ENCODE data around the gene ADGRV1. TPM values are rescaled to one million over a fixed set of nuclear protein-coding genes. Genes with fewer than 3 reads are reported as not detected.
A peak's percentile ranks its signal among the peaks of the same experiment; 100 is the strongest.

ADGRV1 gene
- total and polyA plus RNA-seq, 8 donors, result 12.5 to 36.4 (median 16.9) TPM

GRCh38 chr5:91106842-91107511 is 548.4 kb downstream of the ADGRV1 start:
- Histone ChIP-seq H3K36me3 (no peaks in the 10 kb centered on the region), H3K27ac (no peak overlapping the region), H3K27me3 (no peaks in the 10 kb centered on the region), H3K4me1 (peaks cover 0 to 30% of the 10 kb centered on the region in 2 donors), H3K9me3 (no peaks in the 10 kb centered on the region), H3K4me3 (no peak overlapping the region)
- no peak for ATAC-seq
- no peak for TF ChIP-seq CTCF (IDR thresholded peaks at IDR 0.05)
- intact Hi-C loops (cut with DNase I), result no loop called here
- DNase-seq, result no peak

GRCh38 chr5:91109634-91110033 is 551.0 kb downstream of the ADGRV1 start:
- Histone ChIP-seq H3K9me3 (no peaks in the 10 kb centered on the region), H3K4me3 (no peak overlapping the region), H3K27me3 (no peaks in the 10 kb centered on the region), H3K27ac (no peak overlapping the region), H3K4me1 (peaks cover 0 to 23% of the 10 kb centered on the region in 2 donors), H3K36me3 (no peaks in the 10 kb centered on the region)
- TF ChIP-seq CTCF (IDR thresholded peaks at IDR 0.05), result no peak
- DNase-seq, result no peak
- ATAC-seq, result no peak
- intact Hi-C loops (cut with DNase I), result no loop called here

- Histone ChIP-seq H3K27ac (no peak overlapping the region), H3K9me3 (no peaks in the 10 kb centered on the region), H3K27me3 (no peaks in the 10 kb centered on the region), H3K4me3 (no peak overlapping the region), H3K36me3 (no peaks in the 10 kb centered on the region), H3K4me1 (peaks cover 0 to 26% of the 10 kb centered on the region in 2 donors)
- no peak for TF ChIP-seq CTCF (IDR thresholded peaks at IDR 0.05)
- DNase-seq, result no peak
- ATAC-seq, result no peak
- intact Hi-C loops (cut with DNase I), result no loop called here
Measured at GRCh38 chr5:91110686-91111085, 552.1 kb downstream of the ADGRV1 start.

- H3K9me3 ChIP-seq, result no peaks in the 10 kb centered on the region
- intact Hi-C loops (cut with DNase I), result no loop called here
- no peaks in the 10 kb centered on the region for H3K27me3 ChIP-seq
- no peak overlapping the region for H3K27ac ChIP-seq
- DNase-seq, result no peak
- no peak for TF ChIP-seq CTCF (IDR thresholded peaks at IDR 0.05)
- no peak overlapping the region for H3K4me3 ChIP-seq
- H3K36me3 ChIP-seq, result no peaks in the 10 kb centered on the region
- no peak for ATAC-seq
- peaks cover 0 to 26% of the 10 kb centered on the region in 2 donors for H3K4me1 ChIP-seq
Measured at GRCh38 chr5:91111473-91112238, 553.1 kb downstream of the ADGRV1 start.

- H3K4me3 ChIP-seq, result no peak overlapping the region
- no peaks in the 10 kb centered on the region for H3K27me3 ChIP-seq
- DNase-seq (no peak), ATAC-seq (no peak)
- peaks cover 0 to 31% of the 10 kb centered on the region in 2 donors for H3K4me1 ChIP-seq
- no peaks in the 10 kb centered on the region for H3K9me3 ChIP-seq
- intact Hi-C loops (cut with DNase I), result no loop called here
- TF ChIP-seq CTCF (IDR thresholded peaks at IDR 0.05), result no peak
- H3K27ac ChIP-seq, result peak overlapping the region in 1 of 2 donors; percentile 53
- H3K36me3 ChIP-seq, result no peaks in the 10 kb centered on the region
Measured at GRCh38 chr5:91114658-91115057, 556.1 kb downstream of the ADGRV1 start.
